ENCODE measurements around the gene PDE4D.

- TF ChIP-seq POLR2A (IDR thresholded peaks at IDR 0.05) (peak in 1 of 2 donors; percentile 17), CTCF (IDR thresholded peaks at IDR 0.05) (peak in 1 of 12 donors; percentile 6)
These were observed 970.9 kb downstream of the PDE4D start for GRCh38 chr5:58922461-58923171.

All from heart left ventricle (tissue), 13 donors.